ENCODE data around the gene UNKL.
"Not testable (repeated sequence)": the region's sequence is repeated elsewhere in the genome, so short reads cannot be mapped to it uniquely, and the experiment has no call there.

Gene UNKL

DNA sequence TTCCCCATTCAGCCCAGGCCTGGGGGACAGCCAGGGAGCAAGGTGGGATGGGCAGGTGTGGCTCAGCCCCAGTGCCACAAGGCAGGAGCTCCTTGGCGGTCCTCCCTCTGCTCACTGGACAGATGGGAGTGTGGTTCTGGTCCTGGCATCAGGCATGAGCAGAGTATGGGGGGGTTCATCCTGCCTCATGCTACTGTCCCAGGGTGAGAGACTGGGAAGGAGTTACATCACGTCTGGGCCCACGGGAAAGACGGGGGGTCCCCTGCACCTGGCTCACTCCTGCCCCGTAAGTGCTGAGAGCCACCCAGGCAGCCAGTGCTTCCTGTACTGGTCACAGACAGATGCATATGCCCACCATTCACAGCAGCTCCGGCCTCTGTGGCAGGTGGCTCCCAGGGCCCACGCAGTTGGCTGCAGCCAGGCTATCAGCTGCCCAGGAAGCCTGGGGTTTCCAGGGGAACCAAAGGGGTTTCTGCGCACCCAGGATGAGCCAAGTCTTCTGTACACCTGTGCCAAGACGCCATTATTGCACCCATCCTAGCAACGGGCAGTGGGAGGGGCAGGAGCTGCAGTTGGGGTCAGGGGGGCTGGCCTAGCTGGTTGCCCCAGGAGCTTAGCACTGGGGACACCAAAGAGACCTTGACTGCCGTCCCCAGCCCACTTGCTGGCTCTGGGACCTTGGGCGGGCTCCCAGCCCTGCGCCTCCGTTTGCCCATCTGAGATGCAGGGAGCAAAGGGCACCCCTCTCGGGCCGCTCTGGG, 79.1 kb downstream of the UNKL start:
- no peak for FAIRE-seq

DNA sequence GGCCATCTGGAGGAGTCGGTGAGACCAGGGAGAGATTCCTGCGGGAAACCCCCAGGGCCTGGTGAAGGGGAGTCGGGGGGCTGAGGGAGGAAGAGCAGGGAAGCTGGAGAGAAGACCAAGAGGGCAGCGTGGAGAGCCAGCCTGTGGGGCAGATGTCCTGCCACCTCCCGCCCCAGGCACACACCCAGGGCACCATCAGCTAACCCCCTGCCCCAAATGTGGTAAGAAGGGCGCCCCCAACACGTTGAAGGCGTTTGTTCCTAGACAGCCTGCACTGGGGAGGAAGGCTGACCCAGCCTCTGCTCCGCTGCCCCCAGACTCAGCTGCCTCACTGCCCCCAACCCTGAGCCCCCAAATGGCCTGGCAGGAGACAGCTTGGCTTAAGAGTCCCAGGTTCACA, 79.8 kb downstream of the UNKL start:
- FAIRE-seq, result no peak

DNA sequence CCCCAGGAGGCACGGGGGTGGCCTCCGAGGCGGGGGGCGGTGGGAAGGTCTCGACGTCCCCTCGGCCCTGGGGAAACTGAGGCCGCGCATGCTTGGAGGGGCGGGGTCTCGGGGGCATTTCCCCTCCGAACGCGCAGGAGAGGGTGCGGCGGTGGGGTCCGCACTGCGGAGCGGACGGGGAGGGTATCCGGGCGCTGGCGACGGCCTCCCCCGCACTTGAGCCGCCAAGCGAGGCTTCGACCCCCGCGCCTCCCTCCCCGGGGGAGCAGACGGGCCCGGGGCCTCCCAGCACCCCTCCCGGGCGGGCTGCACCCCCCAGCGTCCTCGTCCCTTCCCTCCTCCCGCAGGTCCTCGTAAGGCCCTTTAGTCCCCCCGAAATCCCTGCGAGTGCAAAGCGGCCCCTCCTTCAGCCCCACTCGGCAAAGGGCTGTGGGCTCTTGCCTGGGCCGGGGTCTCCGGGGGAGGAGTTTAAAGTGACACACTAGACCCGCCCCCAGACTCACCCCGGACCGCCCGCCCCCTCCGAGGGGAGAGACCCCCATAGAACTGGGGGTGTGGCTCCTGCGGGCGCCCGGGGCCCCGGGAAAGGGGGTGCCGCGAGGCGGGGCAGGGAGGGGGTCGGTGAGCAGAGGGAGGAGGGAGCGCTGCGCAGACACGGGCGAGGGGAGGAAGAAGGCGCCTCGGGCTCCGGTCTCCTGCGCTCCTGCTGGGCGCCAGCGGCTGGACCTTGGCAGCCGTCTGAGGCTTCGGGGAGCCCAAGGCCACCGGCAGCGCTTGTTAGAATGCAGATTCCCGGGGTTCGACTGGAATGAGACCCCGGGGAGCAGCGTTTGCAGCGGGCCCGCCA, 80.4 kb downstream of the UNKL start:
- FAIRE-seq, result no peak

DNA sequence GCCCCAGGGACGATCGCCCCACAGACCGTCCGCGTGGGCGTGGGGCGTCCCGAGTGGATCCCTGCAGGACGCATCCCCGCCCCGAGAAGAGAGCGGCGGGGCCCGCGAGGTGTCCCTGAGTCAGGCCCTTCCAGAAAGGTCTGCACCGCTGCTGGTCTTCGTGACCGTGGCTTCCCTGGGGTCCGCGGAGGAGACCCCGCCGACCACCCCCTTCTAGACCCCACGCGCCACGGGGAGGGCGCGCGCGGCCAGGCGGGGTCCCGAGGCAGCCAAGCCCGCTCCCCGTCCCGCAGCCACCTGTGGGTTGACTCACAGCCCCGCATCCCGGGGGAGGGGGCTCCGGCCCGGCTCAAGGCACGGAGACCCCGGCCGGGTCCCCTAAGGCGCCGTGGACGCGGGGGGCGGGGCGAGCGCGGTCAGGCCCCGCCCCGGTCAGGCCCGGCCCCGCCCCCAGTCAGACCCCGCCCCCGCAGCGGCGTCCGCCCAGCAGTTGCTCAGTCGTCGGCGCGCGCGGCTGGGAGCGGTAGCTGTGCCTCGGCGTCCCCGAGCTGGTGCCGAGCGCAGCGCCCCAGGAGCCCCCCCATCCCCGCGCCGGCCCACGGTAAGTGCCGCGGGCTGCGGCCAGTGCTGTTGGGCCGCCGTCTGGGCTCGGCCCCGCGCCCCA, 81.2 kb downstream of the UNKL start, which contains the start of gene BAIAP3:
Gene BAIAP3 (plus strand): TSS at position 497 of the 664 bp plus-strand sequence. CDS start 4,905 bp downstream, outside the sequence.
- FAIRE-seq, result no peak

DNA sequence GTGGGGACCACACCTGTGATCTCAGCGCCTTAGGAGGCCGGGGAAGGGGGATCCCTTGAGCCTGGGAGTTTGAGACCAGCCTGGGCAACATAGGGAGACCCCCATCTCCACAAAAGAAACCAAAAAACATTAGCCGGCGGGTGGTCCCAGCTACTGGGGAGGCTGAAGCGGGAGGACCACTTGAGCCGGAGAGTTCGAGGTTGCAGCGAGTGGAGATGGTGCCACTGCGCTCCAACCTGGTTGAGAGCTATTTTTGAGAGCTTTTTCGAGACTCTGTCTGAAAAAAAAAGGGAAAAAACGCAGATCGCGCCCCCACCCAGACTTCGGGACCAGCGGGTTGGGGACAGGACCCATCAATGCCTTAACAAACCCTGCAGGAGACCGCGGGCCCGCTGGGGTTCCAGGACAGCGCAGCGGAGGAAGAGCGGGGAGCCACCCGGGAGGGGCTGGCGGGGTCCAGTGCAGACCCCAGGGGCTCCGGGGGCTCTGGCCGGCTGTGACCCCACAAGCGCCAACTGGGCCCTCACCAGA, 81.8 kb downstream of the UNKL start:
- no peak for FAIRE-seq

DNA sequence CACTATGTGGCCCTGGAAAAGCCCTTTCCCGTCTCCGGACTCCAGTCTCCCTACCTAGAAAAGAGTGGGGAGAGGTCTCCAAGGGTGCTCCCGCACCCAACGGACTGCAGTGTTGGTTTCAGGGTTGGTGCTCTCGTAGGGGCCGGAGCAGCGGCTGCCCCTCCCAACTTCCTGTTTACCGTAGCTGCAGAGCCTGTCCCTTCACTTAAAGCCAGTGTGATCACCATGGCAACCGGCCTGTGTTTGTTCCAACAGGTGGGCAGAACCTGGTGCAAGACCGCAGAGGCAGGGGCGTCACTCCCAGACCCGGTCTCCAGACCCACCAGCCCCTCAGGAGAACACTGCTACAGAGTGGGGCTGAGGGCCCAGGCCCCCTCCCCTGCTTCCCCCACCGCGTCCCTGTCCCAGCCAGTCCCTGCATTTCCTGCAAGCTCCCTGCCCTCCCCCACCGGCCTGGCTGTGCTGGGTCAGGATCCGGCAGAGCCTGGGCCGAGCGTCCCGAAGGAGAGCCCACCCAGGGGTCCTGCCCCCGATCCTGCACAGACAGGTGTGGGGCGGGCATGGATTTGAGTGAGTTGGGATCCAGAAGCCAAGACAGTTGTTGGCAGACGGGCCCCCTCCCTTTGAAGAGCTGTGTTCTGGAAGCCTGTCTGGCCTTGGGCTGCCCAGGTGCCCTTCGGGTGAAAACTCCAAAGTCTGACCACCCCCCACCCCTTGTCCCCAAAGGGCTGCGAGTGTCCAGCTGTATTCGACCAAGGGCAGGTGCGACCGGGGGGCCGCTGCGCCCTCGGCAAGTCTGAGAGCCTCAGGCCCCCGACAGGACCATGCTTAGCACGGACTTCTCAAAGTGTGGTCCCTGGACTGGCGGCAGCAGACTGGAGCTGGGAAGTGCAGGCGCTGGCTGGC, 82.5 kb downstream of the UNKL start:
- no peak for FAIRE-seq

DNA sequence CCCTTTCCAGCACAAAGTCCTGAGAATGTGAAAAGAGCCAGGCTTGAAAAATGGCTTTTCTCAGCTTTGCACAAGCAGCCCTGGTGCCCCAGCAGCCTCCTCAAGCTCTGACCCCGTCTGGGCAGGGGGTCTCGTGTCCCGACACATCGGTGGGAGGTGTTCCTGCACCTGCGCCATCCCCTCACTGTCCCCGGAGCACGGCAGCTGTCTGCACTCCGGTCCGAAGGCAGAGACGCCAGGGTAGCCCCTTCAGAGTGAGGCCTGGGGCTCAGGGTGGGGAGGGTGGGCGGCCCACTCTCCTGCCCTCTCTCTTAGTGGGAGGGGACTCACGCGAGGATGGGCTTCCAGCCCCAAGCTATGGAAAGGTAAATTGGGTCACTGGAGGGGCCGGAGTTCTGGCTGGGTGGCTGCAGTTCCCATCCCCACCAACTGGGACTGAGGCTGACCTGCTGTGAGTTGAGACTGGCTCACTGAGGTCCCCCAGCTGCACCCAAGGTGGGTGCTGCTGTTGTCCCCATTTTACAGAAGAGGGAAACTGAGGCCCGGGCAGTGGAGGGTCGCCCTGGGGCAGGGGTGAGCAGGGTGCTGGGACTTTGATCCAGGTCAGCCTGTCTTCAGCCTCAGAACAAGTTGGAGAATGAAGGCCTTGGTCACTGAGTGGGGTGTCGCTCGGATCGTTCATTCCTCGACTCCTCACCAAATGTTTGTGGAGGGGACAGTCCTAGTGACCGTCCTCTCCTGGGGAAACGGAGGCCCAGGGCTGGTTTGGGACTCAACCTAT, 83.4 kb downstream of the UNKL start:
- FAIRE-seq, result no peak

DNA sequence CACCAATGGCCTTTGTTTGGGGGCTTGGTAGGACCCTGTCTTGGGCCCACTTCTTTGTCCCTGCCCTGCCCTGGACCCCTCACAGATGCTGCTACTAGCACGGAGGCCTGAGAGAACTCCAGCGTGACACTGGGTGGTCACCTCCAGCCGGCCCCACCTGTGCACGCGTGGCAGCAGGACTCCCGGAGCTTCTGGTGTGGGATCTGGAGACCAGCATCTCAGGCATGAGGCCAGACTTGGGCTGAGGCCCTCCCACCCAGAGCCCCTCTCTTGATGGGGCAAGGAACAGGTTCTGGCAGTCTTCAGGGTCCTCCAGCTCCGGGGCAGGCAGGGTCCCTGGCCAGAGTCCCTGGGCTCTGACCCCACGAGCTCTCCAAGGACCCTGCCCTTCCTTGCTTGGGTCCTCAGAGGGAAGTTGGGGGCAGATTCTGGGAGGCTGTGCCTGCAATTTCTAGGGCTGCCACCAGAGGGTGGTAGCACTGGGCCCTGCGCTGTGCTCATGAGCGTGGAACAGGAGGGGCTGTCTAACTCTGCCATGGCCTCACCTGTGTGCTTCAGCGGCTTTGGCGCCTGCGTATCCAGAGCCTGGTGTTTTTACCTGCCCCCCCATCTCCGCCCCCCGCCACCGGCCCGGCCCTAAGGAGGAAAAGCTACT, 84.1 kb downstream of the UNKL start:
- no peak for FAIRE-seq

DNA sequence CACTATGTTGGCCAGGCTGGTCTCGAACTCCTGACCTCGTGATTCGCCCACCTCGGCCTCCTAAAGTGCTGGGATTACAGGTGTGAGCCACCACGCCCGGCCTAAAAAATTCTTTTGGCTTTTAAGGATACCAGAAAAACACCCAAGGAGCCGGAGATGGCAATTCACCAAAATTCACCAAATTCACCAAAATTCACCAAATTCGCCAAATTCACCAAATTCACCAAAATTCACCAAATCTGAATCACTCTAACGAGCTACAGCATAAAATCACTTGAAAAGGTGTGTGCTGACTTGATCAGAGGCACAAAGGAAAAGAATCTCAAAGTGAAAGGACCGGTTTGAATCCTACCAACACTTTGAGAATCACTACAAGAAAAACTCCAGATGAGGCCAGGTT, 85.5 kb downstream of the UNKL start:
- not testable (repeated sequence) for FAIRE-seq

DNA sequence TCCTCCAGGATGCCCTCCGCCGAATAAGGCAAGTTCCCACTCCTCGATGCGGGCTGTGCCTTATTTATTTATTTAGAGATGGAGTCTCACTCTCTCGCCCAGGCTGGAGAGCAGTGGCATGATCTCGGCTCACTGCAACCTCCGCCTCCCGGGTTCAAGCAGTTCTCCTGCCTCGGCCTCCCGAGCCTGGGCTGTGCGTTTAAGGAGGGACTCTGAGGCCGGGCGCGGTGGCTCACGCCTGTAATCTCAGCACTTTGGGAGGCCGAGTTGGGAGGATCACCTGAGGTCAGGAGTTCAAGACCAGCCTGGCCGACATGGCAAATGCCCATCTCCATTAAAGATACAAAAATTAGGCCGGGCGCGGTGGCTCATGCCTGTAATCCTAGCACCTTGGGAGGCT, 86.4 kb downstream of the UNKL start:
- not testable (repeated sequence) for FAIRE-seq

DNA sequence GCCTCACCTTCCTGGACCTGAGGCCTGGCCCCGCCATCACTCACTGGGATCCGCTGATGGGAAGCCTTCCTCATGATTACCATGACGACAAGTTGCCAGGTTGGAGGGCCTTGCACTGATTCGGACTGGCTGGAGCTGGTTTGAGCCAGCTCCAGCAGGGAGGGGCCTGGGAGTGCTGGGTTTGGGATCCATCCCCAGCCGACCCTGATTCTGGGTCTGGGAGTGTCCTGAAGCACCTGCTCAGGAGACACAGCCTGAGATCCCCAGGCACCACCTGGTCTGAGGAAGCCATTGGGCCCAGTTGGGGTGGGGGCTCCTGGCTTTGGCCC, 86.9 kb downstream of the UNKL start:
- FAIRE-seq, result no peak

DNA sequence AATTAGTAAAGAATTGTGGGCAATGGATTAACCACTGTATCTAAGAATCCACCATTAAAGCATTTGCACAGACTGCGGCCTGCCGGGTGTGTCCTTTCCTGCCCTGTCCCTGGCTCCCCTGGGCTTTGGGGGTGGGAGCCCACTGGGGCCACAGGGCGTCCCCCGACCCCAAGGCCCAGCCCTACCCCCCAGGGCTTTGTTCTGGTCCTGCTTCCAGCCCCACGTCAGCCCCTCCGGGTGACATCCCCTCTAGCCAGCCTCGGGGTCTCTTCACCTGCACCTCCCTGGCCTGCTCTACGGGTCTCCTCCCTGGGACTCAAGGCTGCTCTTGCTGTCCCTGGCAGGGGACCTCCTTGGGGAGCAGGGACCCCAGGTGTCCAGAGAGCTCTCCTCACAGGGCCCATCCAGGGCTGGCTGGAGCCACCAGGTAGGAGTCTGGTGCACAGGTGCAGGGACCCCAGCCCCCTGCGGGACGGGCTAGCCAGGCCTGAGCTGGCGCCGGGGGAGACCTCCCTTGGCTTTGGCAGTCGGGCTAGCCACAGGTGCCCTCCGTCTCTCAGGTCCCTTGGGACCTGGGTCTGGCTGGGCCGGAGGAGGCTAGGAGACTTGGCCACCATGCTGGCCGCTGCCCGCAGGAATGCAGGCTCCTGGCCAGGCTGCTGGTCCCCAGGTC, 87.4 kb downstream of the UNKL start:
- FAIRE-seq, result no peak

DNA sequence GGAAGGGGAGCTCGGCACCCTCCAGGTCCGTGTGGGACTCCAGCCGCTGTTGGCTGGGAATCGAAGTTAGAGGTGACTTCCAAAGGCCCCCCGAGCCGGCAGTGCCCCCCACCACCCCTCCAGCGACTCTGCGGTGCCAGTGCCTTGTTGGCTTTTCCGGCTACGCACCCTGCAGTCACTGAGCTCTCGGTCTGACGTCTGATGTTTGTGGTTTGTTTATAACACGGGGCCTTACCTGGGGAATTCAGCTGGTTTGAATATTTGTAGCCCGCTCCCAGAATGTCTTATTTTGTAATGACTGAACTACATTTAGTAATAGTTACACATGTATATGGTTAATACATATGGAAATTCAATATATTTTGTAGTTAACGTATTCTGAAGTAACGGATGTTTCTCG, 88.1 kb downstream of the UNKL start:
- no peak for FAIRE-seq

DNA sequence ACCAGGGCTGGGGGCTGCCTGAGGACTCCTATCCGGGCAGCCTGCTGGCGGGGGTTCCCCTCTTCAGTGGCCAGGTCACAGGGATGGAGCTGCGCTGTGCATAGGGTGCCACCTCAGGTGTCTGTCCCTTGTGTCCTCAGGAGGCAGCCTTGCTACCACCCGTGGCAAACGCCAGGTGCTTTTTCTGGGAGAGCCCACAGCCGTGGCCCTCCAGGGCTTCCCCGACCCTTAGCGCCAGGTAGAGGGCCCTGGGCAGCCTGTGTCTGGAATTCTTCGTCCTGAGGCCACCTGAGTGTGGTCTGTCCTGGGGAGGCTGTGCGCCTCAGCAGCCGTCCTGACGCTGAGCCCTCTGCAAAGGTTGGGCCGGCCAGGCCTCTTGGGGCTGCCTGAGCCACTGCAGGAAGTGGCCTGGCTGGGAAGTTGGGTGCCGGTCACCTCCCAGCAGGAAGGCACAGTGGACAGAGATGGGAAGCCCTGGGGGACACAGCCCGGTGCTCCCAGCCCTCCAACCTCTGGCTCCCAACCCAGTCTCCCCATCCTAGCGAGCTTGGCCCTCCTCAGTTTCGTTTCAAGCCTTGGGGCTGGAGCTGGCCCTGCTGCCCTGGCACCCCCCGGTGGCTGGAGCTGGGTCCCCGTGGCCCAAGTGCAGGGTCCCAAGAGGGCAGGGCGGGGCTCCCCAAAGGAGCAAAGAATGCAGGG, 88.7 kb downstream of the UNKL start:
- no peak for FAIRE-seq

DNA sequence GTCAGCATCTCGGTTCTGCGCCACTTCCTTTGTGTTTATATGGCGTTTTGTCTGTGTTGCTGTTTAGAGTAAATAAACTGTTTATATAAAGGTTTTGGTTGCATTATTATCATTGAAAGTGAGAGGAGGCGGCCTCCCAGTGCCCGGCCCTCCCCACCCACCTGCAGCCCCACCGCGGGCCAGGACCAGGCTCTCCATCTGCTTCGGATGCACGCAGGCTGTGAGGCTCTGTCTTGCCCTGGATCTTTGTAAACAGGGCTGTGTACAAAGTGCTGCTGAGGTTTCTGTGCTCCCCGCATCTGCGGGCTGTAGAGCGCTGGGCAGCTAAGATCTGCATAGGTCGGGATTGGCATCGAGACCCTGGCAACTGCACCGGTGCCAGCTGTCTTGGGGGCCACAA, 89.2 kb downstream of the UNKL start:
- FAIRE-seq, result no peak

DNA sequence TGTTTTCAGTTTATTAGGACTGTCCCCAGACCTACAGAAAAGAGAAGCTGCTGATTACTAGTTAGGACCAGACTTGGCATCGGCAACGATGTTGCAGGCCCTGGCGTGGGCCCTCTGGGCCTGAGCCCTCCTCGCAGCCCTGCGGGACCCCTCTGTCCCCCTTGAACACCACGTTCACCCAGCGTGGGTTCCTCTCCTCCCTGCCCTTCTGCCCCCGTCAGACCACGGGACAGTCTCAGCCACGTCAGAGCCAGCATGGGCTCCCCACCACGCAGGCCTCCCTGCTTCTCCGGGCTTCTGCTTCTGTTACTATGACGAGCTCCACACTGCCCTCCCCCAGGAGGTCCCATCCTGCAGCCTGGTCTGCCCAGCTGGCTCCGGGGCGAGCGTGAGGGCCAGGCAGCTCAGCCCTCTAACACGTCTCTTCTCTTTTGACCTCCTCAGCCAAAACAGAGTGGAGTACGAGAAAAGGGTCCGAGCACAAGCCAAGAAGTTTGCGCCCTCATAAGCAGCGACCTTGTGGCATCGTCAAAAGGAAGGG, 90.1 kb downstream of the UNKL start:
- no peak for FAIRE-seq

DNA sequence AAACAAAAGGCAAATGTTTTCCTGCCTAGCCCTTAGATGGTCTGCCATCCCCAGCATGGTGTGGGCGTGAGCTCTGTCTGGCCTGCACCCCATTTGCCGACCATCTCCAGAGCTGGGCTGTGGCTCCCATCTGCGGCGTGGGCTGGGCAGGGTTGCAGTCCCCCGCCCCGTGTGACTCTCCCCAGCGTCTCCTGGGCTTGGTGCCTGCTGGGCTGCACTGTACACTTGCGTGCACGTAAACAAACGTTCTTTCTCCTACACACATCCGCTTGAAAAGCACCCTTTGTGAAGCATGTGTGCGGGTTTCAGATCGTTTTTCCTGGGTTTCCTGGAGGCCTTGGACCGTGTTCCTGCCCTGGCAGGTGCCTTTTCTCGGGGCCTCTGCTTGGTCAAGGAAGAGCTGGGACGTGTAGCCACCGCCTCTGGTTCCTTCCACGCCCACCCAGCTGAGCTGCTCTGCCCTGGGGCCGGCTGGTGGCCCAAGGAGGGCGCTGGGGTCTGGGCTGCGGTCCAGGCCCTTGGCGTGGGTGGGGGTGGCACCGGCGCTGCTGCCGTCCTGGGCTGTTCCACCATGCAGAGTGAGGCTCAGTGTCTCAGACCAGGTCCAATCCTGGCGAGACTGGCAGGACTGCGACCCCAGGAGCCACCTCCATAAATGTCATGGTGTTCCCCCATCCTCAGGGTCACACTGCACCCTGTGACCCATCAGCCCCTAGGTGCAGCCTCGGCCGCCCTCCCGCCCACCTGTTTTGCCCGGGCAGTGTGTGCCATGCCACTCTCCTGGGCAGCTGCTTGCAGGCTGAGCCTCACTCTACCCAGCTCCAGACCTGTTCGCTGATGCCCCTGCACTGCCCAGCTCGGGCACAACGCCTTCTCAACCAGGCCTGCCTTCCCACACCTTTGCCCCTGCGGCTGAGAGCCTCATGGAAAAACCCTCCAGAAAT, 90.9 kb downstream of the UNKL start:
- no peak for FAIRE-seq

DNA sequence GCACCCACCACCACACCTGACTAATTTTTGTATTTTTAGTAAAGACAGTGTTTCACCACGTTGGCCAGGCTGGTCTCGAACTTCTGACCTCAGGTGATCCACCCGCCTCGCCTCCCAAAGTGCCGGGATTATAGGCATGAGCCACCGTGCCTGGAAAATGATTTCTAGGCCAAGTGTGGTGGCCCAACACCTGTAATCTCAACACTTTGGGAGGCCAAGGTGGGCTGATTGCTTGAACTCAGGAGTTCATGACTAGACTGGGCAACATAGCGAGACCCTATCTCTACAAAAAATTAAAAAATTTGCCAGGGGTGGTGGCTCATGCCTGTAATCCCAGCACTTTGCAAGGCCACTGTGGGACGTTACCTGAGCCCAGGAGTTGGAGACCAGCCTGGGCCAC, 92.1 kb downstream of the UNKL start:
- FAIRE-seq, result no peak
